Omental fat pad (tissue), 4 donors: Measurements from ENCODE around the gene EYA3. TPM values are rescaled to one million over a fixed set of nuclear protein-coding genes. Genes with fewer than 3 reads are reported as not detected.

Experiments used
- ATAC-seq: fragments of 150-250 bp; one replicate; pipeline ENCODE4 v1.9.1; 2016; ENCODE audit warnings: mild to moderate bottlenecking, moderate library complexity; ENCODE audit not compliant: low FRiP score
- DNase-seq: peaks from one replicate; pipeline ENCODE4 v3.0.0-alpha.2; 2019; ENCODE audit warnings: low spot score
- total RNA-seq, 4 donors: library from RNA; depleted of rRNA; stranded (reverse); fragments of >200 nt; gene quantifications; one replicate each; pipeline ENCODE4 v1.1.0, GENCODE V29; 2016
- TF ChIP-seq, protein P1 (sequence below), 3 donors: fragments of 450-650 bp; IDR thresholded peaks; one replicate each; pipeline ENCODE4 v1.5.1; 2016 to 2017; ENCODE audit warnings: antibody characterized with exemption in 3 of 3, mild to moderate bottlenecking in 3 of 3, moderate library complexity in 2 of 3

Gene EYA3
- total RNA-seq, 4 donors from 2014 or later, result 7.5 to 19.6 (median 14.6) TPM

DNA sequence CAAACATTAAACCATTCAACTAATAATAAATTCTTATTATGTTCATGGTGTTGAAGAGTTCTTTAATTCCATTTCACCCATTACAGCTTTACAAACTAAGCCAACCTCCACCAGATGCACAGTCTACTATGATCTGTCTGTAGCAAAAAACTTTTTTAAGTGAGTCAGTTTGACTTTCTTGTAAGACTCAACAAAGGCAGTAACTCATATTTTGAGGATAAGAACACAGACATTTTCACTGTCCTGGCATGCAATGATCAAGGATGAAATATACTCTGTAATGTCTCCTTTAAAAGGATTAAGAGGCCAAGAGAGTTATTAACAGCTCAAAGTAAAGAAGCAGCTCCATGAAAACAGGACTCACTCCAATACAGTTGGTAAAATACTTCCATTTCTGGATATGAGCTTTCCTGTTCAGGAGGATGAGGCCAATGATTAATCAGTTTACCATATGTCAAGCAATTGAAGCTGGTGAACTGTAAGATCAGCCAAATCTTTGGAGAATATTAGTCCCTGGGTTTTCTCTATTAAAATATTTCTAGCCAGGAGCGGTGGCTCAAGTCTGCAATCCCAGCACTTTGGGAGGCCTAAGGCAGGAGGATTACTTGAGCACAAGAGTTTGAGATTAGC is 108.1 kb downstream of the EYA3 start:
- DNase-seq, result no peak
- ATAC-seq, result no peak
- TF ChIP-seq, protein P1, sequence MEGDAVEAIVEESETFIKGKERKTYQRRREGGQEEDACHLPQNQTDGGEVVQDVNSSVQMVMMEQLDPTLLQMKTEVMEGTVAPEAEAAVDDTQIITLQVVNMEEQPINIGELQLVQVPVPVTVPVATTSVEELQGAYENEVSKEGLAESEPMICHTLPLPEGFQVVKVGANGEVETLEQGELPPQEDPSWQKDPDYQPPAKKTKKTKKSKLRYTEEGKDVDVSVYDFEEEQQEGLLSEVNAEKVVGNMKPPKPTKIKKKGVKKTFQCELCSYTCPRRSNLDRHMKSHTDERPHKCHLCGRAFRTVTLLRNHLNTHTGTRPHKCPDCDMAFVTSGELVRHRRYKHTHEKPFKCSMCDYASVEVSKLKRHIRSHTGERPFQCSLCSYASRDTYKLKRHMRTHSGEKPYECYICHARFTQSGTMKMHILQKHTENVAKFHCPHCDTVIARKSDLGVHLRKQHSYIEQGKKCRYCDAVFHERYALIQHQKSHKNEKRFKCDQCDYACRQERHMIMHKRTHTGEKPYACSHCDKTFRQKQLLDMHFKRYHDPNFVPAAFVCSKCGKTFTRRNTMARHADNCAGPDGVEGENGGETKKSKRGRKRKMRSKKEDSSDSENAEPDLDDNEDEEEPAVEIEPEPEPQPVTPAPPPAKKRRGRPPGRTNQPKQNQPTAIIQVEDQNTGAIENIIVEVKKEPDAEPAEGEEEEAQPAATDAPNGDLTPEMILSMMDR (IDR thresholded peaks at IDR 0.05), result no peak

DNA sequence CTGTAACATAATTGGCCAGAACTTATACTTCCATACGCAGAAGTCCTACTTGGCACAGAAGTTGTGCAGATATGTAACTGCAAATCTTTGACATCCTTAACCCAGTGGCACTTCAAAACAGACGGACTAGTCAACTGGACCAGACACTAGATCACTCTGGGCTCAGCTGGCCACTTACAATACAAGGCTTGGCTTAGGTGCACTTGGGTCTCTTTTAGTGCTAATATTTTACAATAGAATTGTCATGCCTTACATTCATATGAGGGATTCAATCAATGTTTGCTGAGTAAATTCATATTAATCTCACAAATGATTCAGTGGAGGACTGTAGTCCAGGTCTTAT is 108.6 kb downstream of the EYA3 start:
- TF ChIP-seq, protein P1 (IDR thresholded peaks at IDR 0.05), result no peak
- ATAC-seq (peak; percentile 28), DNase-seq (no peak)

GRCh38 chr1:27979151-27979858 is 109.1 kb downstream of the EYA3 start:
- DNase-seq (no peak), ATAC-seq (peak; percentile 82)
- TF ChIP-seq, protein P1 (IDR thresholded peaks at IDR 0.05), result peak in 1 of 3 donors; percentile 20

GRCh38 chr1:27974417-27974781 is 114.0 kb downstream of the EYA3 start:
- DNase-seq (no peak), ATAC-seq (no peak)
- TF ChIP-seq, protein P1 (IDR thresholded peaks at IDR 0.05), result no peak

DNA sequence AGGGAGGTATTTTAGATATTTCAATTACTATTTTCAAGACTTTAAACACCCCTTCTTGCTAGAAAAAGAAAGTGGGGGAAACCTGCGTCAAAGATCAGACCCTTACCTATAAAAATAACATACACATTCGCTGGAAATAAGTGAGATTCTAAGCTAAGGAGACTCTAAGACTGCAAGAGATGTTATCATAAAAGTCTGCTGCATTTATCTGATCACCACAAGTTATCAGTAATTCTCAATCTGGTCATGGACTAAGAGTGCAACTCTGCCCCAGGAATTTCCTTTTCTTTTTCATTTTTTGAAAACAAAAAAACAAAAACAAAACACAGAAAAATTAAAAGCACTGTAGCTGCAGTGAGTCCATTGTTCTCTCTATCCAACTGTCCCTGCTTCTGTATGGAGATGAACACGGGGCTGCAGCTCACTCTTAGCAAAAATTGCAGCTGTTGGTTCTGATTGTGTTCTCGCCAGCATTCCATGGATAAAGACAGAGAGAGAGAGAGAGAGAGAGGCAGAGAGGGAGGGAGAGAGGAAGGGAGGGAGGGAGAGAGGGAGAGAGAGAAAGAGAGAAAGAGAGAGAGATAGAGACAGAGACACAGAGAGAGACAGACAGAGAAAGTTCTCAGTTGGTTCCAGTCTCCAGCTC is 114.5 kb downstream of the EYA3 start:
- no peak for ATAC-seq
- DNase-seq, result no peak
- TF ChIP-seq, protein P1 (IDR thresholded peaks at IDR 0.05), result no peak

- TF ChIP-seq, protein P1 (IDR thresholded peaks at IDR 0.05), result no peak
- no peak for DNase-seq
- ATAC-seq, result no peak
Measured at GRCh38 chr1:27972141-27972540, 116.3 kb downstream of the EYA3 start.
